GM12878 (cell line): ENCODE data around the gene EPN3. TPM values are rescaled to one million over a fixed set of nuclear protein-coding genes. Genes with fewer than 3 reads are reported as not detected.

Source experiments
- ATAC-seq: fragments of 200-7000 bp; cut with Tn5 transposase; 3 replicates; pipeline ENCODE4 v1.9.1; 2020; ENCODE audit warnings: mild to moderate bottlenecking, moderate library complexity
- BruUV-seq: library from RNA; stranded (reverse); fragments of 400-500 nt; replicated peaks from 2 replicates; lab custom pipeline; 2021; lab: Mats Ljungman, UMichigan
- CTCF ChIA-PET: fragments of 300-600 bp; sonication (Branson Sonifier 250); formaldehyde crosslinking; extraction: SDS; loops from one replicate; lab custom pipeline; 2021; ENCODE audit warnings: inconsistent platforms; lab: Yijun Ruan, JAX
- POLR2A ChIA-PET: fragments of 350-600 bp; formaldehyde crosslinking; extraction: SDS; loops from one replicate; lab custom pipeline; 2021; ENCODE audit warnings: inconsistent platforms; lab: Charles Lee
- RAD21 ChIA-PET: fragments of 300-600 bp; sonication (Branson Sonifier 250); formaldehyde crosslinking; loops from one replicate; lab custom pipeline; 2023; ENCODE audit warnings: antibody characterized with exemption; ENCODE audit not compliant: unreplicated experiment; lab: Charles Lee
- SMC1A ChIA-PET: fragments of 300-600 bp; sonication (Branson Sonifier 250); formaldehyde crosslinking; loops from one replicate; lab custom pipeline; 2023; ENCODE audit not compliant: unreplicated experiment, uncharacterized antibody; lab: Charles Lee
- DNase-seq: peaks from one replicate; pipeline ENCODE4 v3.0.0-alpha.2; 2011; ENCODE audit warnings: low read depth, low spot score
- FAIRE-seq: peaks from 3 replicates; lab custom pipeline; 2011; peaks lifted over from hg19 to GRCh38; lab: Jason Lieb, UNC
- H2AFZ ChIP-seq: 2 replicates; pipeline ENCODE4 v1.6.0; 2011; ENCODE audit warnings: low read depth, low read length, control low read depth; ENCODE audit not compliant: control insufficient read depth
- H3K27ac ChIP-seq: 2 replicates; pipeline ENCODE4 v1.5.1; 2011; ENCODE audit warnings: control low read depth; ENCODE audit not compliant: control insufficient read depth, insufficient read depth
- H3K27me3 ChIP-seq, 2 experiments: replicated peaks in 1 of 2; 2 replicates each; pipeline versions ENCODE4 v1.6.0 to v1.6.1; 2011; ENCODE audit warnings: low read length in 1 of 2; ENCODE audit not compliant: control insufficient read depth in 2 of 2, insufficient read depth in 2 of 2
- H3K36me3 ChIP-seq, 2 experiments: 2 replicates each; pipeline ENCODE4 v1.5.1; 2011; ENCODE audit warnings: low read length in 1 of 2; ENCODE audit not compliant: control insufficient read depth in 2 of 2, insufficient read depth in 2 of 2
- H3K4me1 ChIP-seq: 2 replicates; pipeline ENCODE4 v1.6.1; 2011; ENCODE audit warnings: mild to moderate bottlenecking, low read length, moderate library complexity, mixed read lengths; ENCODE audit not compliant: control insufficient read depth, insufficient read depth
- H3K4me2 ChIP-seq: 2 replicates; pipeline ENCODE4 v1.6.0; 2011; ENCODE audit warnings: control low read depth; ENCODE audit not compliant: control insufficient read depth, insufficient read depth
- H3K4me3 ChIP-seq: fragments of 200-600 bp; sonication (generic); 2 replicates; pipeline ENCODE4 v1.5.1; 2016
- H3K79me2 ChIP-seq: 2 replicates; pipeline ENCODE4 v1.6.0; 2011; ENCODE audit warnings: low read length; ENCODE audit not compliant: control insufficient read depth, insufficient read depth
- H3K9ac ChIP-seq: 2 replicates; pipeline ENCODE4 v1.8.0; 2011; ENCODE audit warnings: low read length, control low read depth, mixed read lengths; ENCODE audit not compliant: control insufficient read depth, insufficient read depth
- H3K9me3 ChIP-seq: replicated peaks from 3 replicates; pipeline ENCODE4 v1.5.1; 2011; ENCODE audit warnings: mild to moderate bottlenecking, low read length; ENCODE audit not compliant: control insufficient read depth, insufficient read depth
- H4K20me1 ChIP-seq: 2 replicates; pipeline ENCODE4 v1.6.0; 2011; ENCODE audit not compliant: control insufficient read depth, insufficient read depth
- ASH2L ChIP-seq: fragments of 300-600, 200-600 bp; sonication (generic); IDR thresholded peaks from 2 replicates; pipeline ENCODE4 v1.6.1; 2017; ENCODE audit warnings: low read depth, mild to moderate bottlenecking, borderline replicate concordance
- CBFB ChIP-seq: IDR thresholded peaks from 2 replicates; pipeline ENCODE4 v1.6.1; 2016; ENCODE audit warnings: antibody characterized with exemption, low read depth
- CHD1 ChIP-seq: IDR thresholded peaks from 2 replicates; pipeline ENCODE4 v1.6.1; 2012; ENCODE audit warnings: low read depth, low read length, improper control_type of control experiment
- GABPA ChIP-seq: IDR thresholded peaks from 2 replicates; pipeline ENCODE4 v1.6.1; 2014; ENCODE audit warnings: antibody characterized with exemption, low read depth, mild to moderate bottlenecking, inconsistent platforms
- HCFC1 ChIP-seq: fragments of 150-350 bp; IDR thresholded peaks from 2 replicates; pipeline ENCODE4 v1.6.1; 2014; ENCODE audit warnings: low read length
- KLF5 ChIP-seq: fragments of 450-650 bp; IDR thresholded peaks from 2 replicates; pipeline ENCODE4 v1.6.1; 2014; ENCODE audit warnings: mild to moderate bottlenecking; ENCODE audit not compliant: partially characterized antibody
- NFXL1 ChIP-seq: fragments of 450-650 bp; IDR thresholded peaks from 2 replicates; pipeline ENCODE4 v1.6.1; 2017; ENCODE audit warnings: antibody characterized with exemption, mild to moderate bottlenecking, borderline replicate concordance
- NR2C1 ChIP-seq: fragments of 450-650 bp; IDR thresholded peaks from 2 replicates; pipeline ENCODE4 v1.6.1; 2017; ENCODE audit warnings: antibody characterized with exemption, mild to moderate bottlenecking, moderate library complexity
- POLR2AphosphoS2 ChIP-seq: IDR thresholded peaks from 2 replicates; pipeline ENCODE4 v1.6.1; 2011; ENCODE audit warnings: low read depth, mild to moderate bottlenecking, low read length, improper control_type of control experiment, moderate library complexity
- STAT1 ChIP-seq: fragments of 450-650 bp; conservative IDR thresholded peaks from 2 replicates; pipeline ENCODE4 v1.6.1; 2014; ENCODE audit warnings: antibody characterized with exemption, mild to moderate bottlenecking
- SUZ12 ChIP-seq: fragments of 200-600 bp; sonication (generic); IDR thresholded peaks from one replicate; pipeline ENCODE4 v1.6.1; 2018; ENCODE audit warnings: antibody characterized with exemption, mild to moderate bottlenecking; ENCODE audit not compliant: unreplicated experiment
- TBL1XR1 ChIP-seq: IDR thresholded peaks from 2 replicates; pipeline ENCODE4 v1.6.1; 2012; ENCODE audit warnings: low read depth, low read length, improper control_type of control experiment
- TCF3 ChIP-seq: IDR thresholded peaks from 2 replicates; pipeline ENCODE4 v1.6.1; 2012; ENCODE audit warnings: low read depth, mild to moderate bottlenecking, low read length, borderline replicate concordance; ENCODE audit not compliant: insufficient read depth
- ZBED1 ChIP-seq: IDR thresholded peaks from 2 replicates; pipeline ENCODE4 v1.6.1; 2016; ENCODE audit warnings: borderline replicate concordance
- whole genome bisulfite sequencing: methylation state at CpG from one replicate; pipeline ENCODE4 v1.1.6; 2016; ENCODE audit warnings: low lambda C conversion rate; ENCODE audit not compliant: insufficient replicate concordance, insufficient coverage; ENCODE audit errors: missing lambda C conversion rate; 5-methylcytosine and 5-hydroxymethylcytosine counted together
- in situ Hi-C: fragments of 300-500 bp; cut with MboI; formaldehyde crosslinking; loops from 9 replicates; pipeline ENCODE4 v1.14.3; 2018; ENCODE audit warnings: mixed read lengths
- intact Hi-C: fragments of 100-400 bp; cut with micrococcal nuclease; formaldehyde crosslinking; loops from one replicate; pipeline ENCODE4 v1.14.2; 2022; ENCODE audit not compliant: unreplicated experiment
- polyA plus RNA-seq, 11 experiments: library from polyadenylated mRNA; depleted of rRNA in 4 of 11; unstranded in 6 of 11; stranded (reverse) in 5 of 11; fragments of >200 nt; fragmentation: Nextera tagmentation in 4 of 11; fragmentation: Illumina TruSeq in 1 of 11; extraction: Ambion mirVana in 4 of 11; extraction: Trizol in 1 of 11; gene quantifications; 1 replicate in 1 of 11; 2 replicates in 10 of 11; pipeline versions ENCODE4 v1.2.1 to v1.2.3, GENCODE V29; 2011 to 2016; ENCODE audit warnings: inconsistent platforms in 2 of 11, missing spikeins in 2 of 11, low read depth in 1 of 11
- total RNA-seq, 4 experiments: library from RNA; depleted of rRNA in 3 of 4; stranded (reverse); fragments of >200 nt in 3 of 4; fragmentation: Illumina TruSeq in 1 of 4; extraction: Trizol in 1 of 4; gene quantifications; 2 replicates each; pipeline versions ENCODE4 v1.2.1 to v1.2.3, GENCODE V29; 2013 to 2021
- TF ChIP-seq, protein P1 (sequence below): IDR thresholded peaks from 2 replicates; pipeline ENCODE4 v1.6.1; 2011; ENCODE audit warnings: borderline replicate concordance, low read depth, mild to moderate bottlenecking, moderate library complexity, low read length; ENCODE audit not compliant: insufficient read depth, poor library complexity, severe bottlenecking
- TF ChIP-seq, protein P2 (sequence below): fragments of 450-650 bp; IDR thresholded peaks from 2 replicates; pipeline ENCODE4 v1.6.1; 2017; ENCODE audit warnings: mild to moderate bottlenecking, moderate library complexity

The EPN3 gene
- total and polyA plus RNA-seq, 10 of the 15 experiments (the other 5 are each of a cell fraction or from before 2014, with no cell fraction given), result 0.04 to 0.07 TPM; not detected in 8

DNA sequence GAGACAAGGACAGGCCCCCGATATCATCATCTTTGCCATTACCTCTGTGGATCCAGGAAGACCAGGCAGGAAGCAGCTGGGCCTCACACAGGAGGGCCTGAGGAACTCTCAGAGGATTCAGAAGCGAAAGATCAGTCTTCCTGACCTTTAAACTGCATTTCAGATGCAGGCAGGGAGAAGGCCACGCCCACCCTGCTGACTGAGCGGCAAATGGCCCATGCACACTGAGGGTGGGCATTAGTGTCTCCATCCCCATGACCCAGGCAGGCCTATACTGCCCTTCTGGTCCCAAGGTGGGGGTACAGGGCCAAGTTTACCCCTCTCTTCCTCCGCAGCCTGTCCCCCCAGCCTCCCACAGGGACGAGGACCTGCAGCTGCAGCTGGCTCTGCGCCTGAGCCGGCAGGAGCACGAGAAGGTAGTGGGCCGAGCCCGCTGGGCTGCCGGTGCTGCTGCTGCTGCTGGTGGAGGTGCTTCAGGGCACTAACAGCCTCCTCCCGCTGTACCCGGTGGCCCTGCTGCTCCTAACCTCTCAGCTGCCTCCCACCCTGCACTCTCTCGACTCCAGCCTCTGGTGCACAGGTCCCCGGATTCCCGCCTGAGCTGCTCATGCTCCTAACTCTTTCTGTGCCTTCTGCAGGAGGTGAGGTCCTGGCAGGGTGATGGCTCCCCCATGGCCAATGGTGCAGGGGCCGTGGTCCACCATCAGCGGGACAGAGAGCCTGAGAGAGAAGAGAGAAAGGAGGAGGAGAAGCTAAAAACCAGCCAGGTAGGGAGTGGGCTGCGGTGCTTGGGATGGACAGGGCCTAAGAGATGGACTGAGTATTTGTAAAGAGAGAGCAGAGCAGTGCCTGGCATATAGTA lies 6.2 kb downstream of the EPN3 start:
- no peak overlapping the region for H3K4me3 ChIP-seq
- RAD21 ChIA-PET, result interaction anchor here (1.1 kb wide), 1 partner anchor 60 kb away, joined by 3 read pairs; no protein-coding TSS in a partner anchor
- TF ChIP-seq NR2C1, result no peak
- TF ChIP-seq, protein P1, sequence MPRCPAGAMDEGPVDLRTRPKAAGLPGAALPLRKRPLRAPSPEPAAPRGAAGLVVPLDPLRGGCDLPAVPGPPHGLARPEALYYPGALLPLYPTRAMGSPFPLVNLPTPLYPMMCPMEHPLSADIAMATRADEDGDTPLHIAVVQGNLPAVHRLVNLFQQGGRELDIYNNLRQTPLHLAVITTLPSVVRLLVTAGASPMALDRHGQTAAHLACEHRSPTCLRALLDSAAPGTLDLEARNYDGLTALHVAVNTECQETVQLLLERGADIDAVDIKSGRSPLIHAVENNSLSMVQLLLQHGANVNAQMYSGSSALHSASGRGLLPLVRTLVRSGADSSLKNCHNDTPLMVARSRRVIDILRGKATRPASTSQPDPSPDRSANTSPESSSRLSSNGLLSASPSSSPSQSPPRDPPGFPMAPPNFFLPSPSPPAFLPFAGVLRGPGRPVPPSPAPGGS, result no peak
- no peak for TF ChIP-seq CHD1
- no peak for TF ChIP-seq GABPA
- no peak for TF ChIP-seq ZBED1
- no peak for TF ChIP-seq SUZ12
- no peak for TF ChIP-seq TBL1XR1
- TF ChIP-seq NFXL1, result no peak
- no peak for TF ChIP-seq STAT1
- TF ChIP-seq POLR2AphosphoS2, result no peak
- no peak for TF ChIP-seq KLF5
- TF ChIP-seq CBFB, result no peak
- TF ChIP-seq ASH2L, result no peak
- no peak for TF ChIP-seq HCFC1
- TF ChIP-seq TCF3, result no peak
- TF ChIP-seq, protein P2, sequence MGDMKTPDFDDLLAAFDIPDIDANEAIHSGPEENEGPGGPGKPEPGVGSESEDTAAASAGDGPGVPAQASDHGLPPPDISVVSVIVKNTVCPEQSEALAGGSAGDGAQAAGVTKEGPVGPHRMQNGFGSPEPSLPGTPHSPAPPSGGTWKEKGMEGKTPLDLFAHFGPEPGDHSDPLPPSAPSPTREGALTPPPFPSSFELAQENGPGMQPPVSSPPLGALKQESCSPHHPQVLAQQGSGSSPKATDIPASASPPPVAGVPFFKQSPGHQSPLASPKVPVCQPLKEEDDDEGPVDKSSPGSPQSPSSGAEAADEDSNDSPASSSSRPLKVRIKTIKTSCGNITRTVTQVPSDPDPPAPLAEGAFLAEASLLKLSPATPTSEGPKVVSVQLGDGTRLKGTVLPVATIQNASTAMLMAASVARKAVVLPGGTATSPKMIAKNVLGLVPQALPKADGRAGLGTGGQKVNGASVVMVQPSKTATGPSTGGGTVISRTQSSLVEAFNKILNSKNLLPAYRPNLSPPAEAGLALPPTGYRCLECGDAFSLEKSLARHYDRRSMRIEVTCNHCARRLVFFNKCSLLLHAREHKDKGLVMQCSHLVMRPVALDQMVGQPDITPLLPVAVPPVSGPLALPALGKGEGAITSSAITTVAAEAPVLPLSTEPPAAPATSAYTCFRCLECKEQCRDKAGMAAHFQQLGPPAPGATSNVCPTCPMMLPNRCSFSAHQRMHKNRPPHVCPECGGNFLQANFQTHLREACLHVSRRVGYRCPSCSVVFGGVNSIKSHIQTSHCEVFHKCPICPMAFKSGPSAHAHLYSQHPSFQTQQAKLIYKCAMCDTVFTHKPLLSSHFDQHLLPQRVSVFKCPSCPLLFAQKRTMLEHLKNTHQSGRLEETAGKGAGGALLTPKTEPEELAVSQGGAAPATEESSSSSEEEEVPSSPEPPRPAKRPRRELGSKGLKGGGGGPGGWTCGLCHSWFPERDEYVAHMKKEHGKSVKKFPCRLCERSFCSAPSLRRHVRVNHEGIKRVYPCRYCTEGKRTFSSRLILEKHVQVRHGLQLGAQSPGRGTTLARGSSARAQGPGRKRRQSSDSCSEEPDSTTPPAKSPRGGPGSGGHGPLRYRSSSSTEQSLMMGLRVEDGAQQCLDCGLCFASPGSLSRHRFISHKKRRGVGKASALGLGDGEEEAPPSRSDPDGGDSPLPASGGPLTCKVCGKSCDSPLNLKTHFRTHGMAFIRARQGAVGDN, result no peak
- TF ChIP-seq, all 136 proteins: peak for 0
- FAIRE-seq, result no peak
- peaks cover 10% of the 10 kb centered on the region; the same call in 1 of the 2 replicates for H3K4me1 ChIP-seq
- H4K20me1 ChIP-seq, result no peaks in the 10 kb centered on the region
- no peak overlapping the region for H3K4me2 ChIP-seq
- WGBS, result 74% methylated on average over 19 of the region's 20 CpGs
- no TSS peak for BruUV-seq
- intact Hi-C loops (no loop called here), in situ Hi-C loops (no loop called here)
- no peak overlapping the region for H3K27ac ChIP-seq
- DNase-seq, result no peak
- ChIA-PET SMC1A (no interaction called here), POLR2A (interaction anchor here (0.7 kb wide), 1 partner anchor 8 kb away, joined by 7 read pairs; the partner anchor contains the start of gene SPATA20), CTCF (no interaction called here)
- no peaks in the 10 kb centered on the region for H3K9me3 ChIP-seq
- no peak overlapping the region for H3K9ac ChIP-seq
- no peak overlapping the region for H2AFZ ChIP-seq
- H3K36me3 ChIP-seq, result no peaks in the 10 kb centered on the region
- no peak for ATAC-seq
- peaks cover 2 to 6% of the 10 kb centered on the region in 2 experiments; a peak in 2 of 4 replicates for H3K27me3 ChIP-seq
- H3K79me2 ChIP-seq, result no peaks in the 10 kb centered on the region
